ENCODE data around the gene MKRN2OS. TPM values are rescaled to one million over a fixed set of nuclear protein-coding genes. Genes with fewer than 3 reads are reported as not detected.

Gene MKRN2OS
- total RNA-seq, 1 experiment from 2014 or later = 2.1 TPM

DNA sequence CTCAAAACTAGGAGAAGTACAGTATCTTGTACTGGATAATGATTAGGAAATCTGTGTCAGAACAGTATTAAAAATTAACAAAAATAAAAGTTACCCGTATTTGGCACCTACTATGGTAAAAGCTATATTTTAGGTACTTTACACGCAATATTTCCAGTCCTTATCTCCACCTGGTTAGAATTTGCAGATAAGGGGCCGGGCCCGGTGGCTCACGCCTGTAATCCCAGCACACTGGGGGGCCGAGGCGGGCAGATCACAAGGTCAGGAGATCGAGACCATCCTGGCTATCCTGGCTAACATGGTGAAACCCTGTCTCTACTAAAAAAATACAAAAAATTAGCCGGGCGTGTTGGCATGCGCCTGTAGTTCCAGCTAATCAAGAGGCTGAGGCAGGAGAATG lies 28.4 kb downstream of the MKRN2OS start:
- H3K4me1 Mint-ChIP-seq (ENCODE audit: low read depth, unreplicated experiment) = no peaks in the 10 kb centered on the region
- no TSS peak for BruUV-seq (replicated peaks)
- H3K27ac Mint-ChIP-seq (ENCODE audit: unreplicated experiment) = no peak overlapping the region

DNA sequence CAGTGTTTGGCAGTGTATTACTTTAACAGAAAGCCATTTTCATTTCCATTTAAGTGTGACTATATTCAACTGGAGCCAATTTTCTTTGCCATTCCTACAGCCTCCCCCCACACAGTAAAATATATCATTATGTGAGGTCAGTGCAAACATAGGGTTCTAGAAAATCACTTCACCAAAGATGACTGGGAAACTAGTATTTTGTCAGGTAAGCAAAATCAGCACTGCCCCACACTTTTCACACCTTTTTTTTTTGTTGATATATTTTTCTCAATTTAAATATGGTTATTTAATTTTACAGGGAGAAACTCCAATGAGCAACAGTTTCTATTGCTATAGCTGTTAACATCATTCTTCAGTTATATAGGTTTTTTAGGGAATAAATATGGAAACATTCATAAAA lies 29.7 kb downstream of the MKRN2OS start:
- Mint-ChIP-seq H3K36me3 (ENCODE audit: insufficient read depth, unreplicated experiment) (peaks cover 25% of the 10 kb centered on the region), H3K9me3 (ENCODE audit: low read depth, unreplicated experiment) (no peaks in the 10 kb centered on the region), H3K4me3 (ENCODE audit: low read depth, unreplicated experiment) (no peak overlapping the region), H3K27ac (ENCODE audit: unreplicated experiment) (no peak overlapping the region), H3K4me1 (ENCODE audit: low read depth, unreplicated experiment) (no peaks in the 10 kb centered on the region), H3K27me3 (ENCODE audit: unreplicated experiment) (no peaks in the 10 kb centered on the region)
- CTCF ChIA-PET = no interaction called here
- TF ChIP-seq, protein P1, sequence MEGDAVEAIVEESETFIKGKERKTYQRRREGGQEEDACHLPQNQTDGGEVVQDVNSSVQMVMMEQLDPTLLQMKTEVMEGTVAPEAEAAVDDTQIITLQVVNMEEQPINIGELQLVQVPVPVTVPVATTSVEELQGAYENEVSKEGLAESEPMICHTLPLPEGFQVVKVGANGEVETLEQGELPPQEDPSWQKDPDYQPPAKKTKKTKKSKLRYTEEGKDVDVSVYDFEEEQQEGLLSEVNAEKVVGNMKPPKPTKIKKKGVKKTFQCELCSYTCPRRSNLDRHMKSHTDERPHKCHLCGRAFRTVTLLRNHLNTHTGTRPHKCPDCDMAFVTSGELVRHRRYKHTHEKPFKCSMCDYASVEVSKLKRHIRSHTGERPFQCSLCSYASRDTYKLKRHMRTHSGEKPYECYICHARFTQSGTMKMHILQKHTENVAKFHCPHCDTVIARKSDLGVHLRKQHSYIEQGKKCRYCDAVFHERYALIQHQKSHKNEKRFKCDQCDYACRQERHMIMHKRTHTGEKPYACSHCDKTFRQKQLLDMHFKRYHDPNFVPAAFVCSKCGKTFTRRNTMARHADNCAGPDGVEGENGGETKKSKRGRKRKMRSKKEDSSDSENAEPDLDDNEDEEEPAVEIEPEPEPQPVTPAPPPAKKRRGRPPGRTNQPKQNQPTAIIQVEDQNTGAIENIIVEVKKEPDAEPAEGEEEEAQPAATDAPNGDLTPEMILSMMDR (IDR thresholded peaks at IDR 0.05; ENCODE audit: unreplicated experiment) = no peak
- BruUV-seq (replicated peaks) = no TSS peak
- no peak for DNase-seq
- intact Hi-C loops (cut with micrococcal nuclease; ENCODE audit: unreplicated experiment) = no loop called here

More for the DNA sequence above, 28.4 kb downstream of the MKRN2OS start:
- Mint-ChIP-seq H3K27me3 (ENCODE audit: unreplicated experiment) (no peaks in the 10 kb centered on the region), H3K36me3 (ENCODE audit: insufficient read depth, unreplicated experiment) (peaks cover 16% of the 10 kb centered on the region), H3K4me3 (ENCODE audit: low read depth, unreplicated experiment) (no peak overlapping the region), H3K9me3 (ENCODE audit: low read depth, unreplicated experiment) (no peaks in the 10 kb centered on the region)
- DNase-seq = no peak
- CTCF ChIA-PET = no interaction called here
- intact Hi-C loops (cut with micrococcal nuclease; ENCODE audit: unreplicated experiment) = no loop called here
- TF ChIP-seq, protein P1 (IDR thresholded peaks at IDR 0.05; ENCODE audit: unreplicated experiment) = no peak

DNA sequence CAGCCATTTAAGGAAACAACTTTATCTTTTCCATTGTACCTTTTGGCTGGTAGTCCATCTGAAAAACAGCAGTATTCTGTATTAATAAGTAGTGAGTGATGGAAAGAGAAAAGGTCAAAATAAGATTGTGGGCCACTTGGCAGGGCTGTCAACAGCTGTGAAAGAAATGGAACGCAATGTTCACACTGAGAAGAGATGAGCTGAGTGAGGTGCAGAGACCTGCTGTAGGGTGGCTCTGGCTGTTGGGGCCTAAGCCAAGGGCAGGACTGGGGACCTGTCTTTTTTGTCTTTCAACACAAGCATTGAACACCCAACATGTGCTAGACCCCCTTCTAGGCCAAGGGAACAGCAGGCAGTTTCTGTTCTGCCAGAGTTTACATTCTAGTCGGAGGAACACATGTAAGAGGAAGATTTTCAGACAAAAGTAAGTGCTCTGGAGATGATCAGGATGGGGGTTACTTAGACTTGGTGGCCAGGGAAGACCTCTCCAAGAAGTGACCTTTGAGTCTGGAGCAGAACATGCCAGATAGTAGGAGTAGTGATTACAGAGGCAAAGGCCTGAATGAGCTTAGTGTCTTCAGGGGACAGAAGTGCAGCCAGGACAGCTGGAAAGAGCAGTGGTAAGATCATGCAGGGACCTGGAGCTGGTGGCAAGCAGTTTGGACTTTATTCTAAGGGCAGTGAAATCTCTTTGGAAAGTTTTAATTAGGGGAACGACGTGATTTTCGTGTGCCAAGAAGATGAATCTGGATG lies 31.4 kb downstream of the MKRN2OS start:
- no TSS peak for BruUV-seq (replicated peaks)
- Mint-ChIP-seq H3K27ac (ENCODE audit: unreplicated experiment) (no peak overlapping the region), H3K27me3 (ENCODE audit: unreplicated experiment) (no peaks in the 10 kb centered on the region), H3K4me1 (ENCODE audit: low read depth, unreplicated experiment) (no peaks in the 10 kb centered on the region), H3K36me3 (ENCODE audit: insufficient read depth, unreplicated experiment) (peaks cover 20% of the 10 kb centered on the region), H3K4me3 (ENCODE audit: low read depth, unreplicated experiment) (no peak overlapping the region), H3K9me3 (ENCODE audit: low read depth, unreplicated experiment) (no peaks in the 10 kb centered on the region)
- no peak for DNase-seq
- CTCF ChIA-PET = no interaction called here
- TF ChIP-seq, protein P1 (IDR thresholded peaks at IDR 0.05; ENCODE audit: unreplicated experiment) = no peak
- intact Hi-C loops (cut with micrococcal nuclease; ENCODE audit: unreplicated experiment) = no loop called here

DNA sequence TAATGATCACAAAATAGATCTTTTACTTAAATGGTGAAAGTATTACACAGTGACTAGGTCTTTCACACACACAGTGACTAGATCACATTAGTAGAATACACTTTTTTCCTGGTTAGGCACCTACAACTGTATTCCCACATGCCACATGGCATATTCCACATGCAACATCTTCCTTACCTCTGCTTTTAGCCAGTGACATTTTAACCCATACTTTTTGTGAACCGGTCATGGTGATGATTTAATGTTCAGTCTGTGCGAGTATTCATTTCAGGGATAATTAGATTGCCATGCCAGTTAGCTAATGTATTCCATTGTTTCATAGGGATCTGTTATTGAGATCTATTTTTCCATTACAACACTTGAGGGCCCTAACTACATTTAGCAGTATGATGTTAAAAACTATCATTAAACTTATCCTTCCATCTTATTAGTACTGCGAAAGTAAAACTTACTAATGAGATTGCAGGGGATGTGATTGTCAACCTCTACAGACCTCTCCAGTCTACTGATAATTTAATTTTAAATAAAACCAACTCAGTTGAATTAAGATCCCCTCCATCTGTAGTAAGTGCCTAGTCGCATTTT lies 32.7 kb downstream of the MKRN2OS start:
- peaks cover 28% of the 10 kb centered on the region for H3K36me3 Mint-ChIP-seq (ENCODE audit: insufficient read depth, unreplicated experiment)
- no peak overlapping the region for H3K4me3 Mint-ChIP-seq (ENCODE audit: low read depth, unreplicated experiment)
- TF ChIP-seq, protein P1 (IDR thresholded peaks at IDR 0.05; ENCODE audit: unreplicated experiment) = no peak
- no peaks in the 10 kb centered on the region for H3K27me3 Mint-ChIP-seq (ENCODE audit: unreplicated experiment)
- H3K4me1 Mint-ChIP-seq (ENCODE audit: low read depth, unreplicated experiment) = peaks cover 6% of the 10 kb centered on the region
- CTCF ChIA-PET = no interaction called here
- DNase-seq = no peak
- no peak overlapping the region for H3K27ac Mint-ChIP-seq (ENCODE audit: unreplicated experiment)
- intact Hi-C loops (cut with micrococcal nuclease; ENCODE audit: unreplicated experiment) = no loop called here
- no TSS peak for BruUV-seq (replicated peaks)
- H3K9me3 Mint-ChIP-seq (ENCODE audit: low read depth, unreplicated experiment) = no peaks in the 10 kb centered on the region
